Fibroblast of pulmonary artery (primary cell): ENCODE measurements around the gene CPAMD8.
A peak's percentile ranks its signal among the peaks of the same experiment; 100 is the strongest.

Experiments
- DNase-seq: peaks from one replicate; pipeline ENCODE4 v3.0.0-alpha.2; 2010; ENCODE audit warnings: low read depth
- H3K4me3 ChIP-seq: replicated peaks from 2 replicates; pipeline ENCODE4 v1.5.1; 2011; ENCODE audit warnings: low read depth, mild to moderate bottlenecking, control low read depth, low read length, moderate library complexity
- CTCF ChIP-seq: IDR thresholded peaks from 2 replicates; pipeline ENCODE4 v1.5.1; 2011; ENCODE audit warnings: mild to moderate bottlenecking, control low read depth, low read length, inconsistent platforms; ENCODE audit errors: missing control alignments

CPAMD8 gene

DNA sequence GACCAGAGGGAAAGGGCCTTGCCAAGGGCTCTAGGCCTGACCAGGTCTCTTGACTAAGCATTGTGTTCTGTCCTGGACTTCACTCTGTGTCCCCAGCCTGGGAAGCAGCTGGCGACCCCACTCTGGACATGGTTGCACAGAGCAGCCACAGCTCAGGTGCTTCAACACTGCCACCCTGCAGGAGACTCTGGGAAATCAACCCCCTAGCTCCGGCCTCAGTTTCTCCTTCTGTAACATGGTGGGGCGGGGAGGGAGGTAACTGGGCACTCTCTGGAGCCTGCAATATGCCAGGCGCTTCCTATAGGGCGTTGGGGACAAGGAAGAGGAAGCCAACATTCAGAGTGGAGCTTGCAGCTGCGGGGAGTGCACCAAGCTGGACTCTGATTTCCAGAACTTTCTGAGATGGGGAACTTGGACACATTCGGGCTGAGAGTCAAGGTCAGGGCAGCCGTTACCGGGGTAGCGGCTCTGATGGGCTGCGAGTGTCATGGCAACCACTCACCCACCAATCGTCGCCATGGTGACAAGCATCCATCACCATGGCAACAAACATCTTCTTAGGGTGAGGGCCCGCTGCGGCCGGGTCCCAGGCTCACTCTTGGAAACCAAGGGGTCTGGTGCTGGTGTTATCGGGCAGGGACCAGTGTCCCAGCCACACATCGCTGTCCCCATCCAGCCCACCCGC lies 125.0 kb downstream of the CPAMD8 start:
- no peak for TF ChIP-seq CTCF
- no peak for DNase-seq
- H3K4me3 ChIP-seq: no peak overlapping the region

- no peak overlapping the region for H3K4me3 ChIP-seq
- peak; percentile 45 for DNase-seq
- TF ChIP-seq CTCF: peak; percentile 56
Measured at GRCh38 chr19:16899566-16900075, 127.0 kb downstream of the CPAMD8 start.

DNA sequence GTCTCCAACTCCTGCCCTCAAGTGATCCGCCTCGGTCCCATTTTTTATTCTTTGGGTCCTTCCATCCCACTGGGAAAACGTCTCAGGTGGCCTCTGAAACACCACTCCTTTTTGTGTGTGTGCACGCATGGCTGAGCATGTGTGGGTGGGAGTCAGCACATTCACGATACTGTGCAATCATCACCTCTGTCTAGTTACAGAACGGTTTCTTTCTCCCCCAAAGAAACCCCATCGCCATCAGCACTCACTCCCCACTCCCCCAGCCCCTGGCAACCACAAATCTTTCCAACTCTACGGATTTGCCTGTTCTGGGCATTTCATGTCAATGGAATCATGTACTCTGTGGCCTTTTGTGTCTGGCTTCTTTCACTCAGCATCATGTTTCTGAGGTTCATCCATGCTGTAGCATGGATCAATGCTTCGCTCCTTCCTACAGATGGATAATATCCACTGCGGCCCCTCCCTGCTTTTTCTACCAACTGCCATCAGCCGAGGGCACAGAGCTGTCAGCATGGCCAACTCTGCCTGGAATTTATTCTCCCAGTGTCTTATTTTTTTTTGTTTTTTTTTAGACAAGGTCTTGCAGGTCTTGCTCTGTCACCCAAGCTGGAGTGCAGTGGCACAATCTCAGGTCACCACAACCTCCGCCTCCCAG lies 128.1 kb downstream of the CPAMD8 start:
- DNase-seq: no peak
- TF ChIP-seq CTCF: no peak
- no peak overlapping the region for H3K4me3 ChIP-seq

- peak overlapping the region; percentile 52 for H3K4me3 ChIP-seq
- DNase-seq: no peak
- no peak for TF ChIP-seq CTCF
Measured at GRCh38 chr19:16897856-16898161, 128.8 kb downstream of the CPAMD8 start.

- no peak for TF ChIP-seq CTCF
- DNase-seq: peak; percentile 97
- peak overlapping the region; percentile 52 for H3K4me3 ChIP-seq
Measured at GRCh38 chr19:16897029-16897855, 129.4 kb downstream of the CPAMD8 start.

GRCh38 chr19:16896146-16897028 lies 130.2 kb downstream of the CPAMD8 start:
- no peak for TF ChIP-seq CTCF
- no peak for DNase-seq
- H3K4me3 ChIP-seq: peak overlapping the region; percentile 59
